ENCODE results near the gene SLX4IP. TPM values are rescaled to one million over a fixed set of nuclear protein-coding genes. Genes with fewer than 3 reads are reported as not detected.
A peak's percentile ranks its signal among the peaks of the same experiment; 100 is the strongest.

The SLX4IP gene
- total and polyA plus RNA-seq, 2 of the 13 experiments (the other 11 are each of a cell fraction or from before 2014, with no cell fraction given), result 3.6 to 7.3 TPM

GRCh38 chr20:10511170-10511508 is 76.0 kb downstream of the SLX4IP start:
- no peaks in the 10 kb centered on the region; a peak in 1 of 5 replicates for H3K36me3 ChIP-seq (replicated peaks in 1 of 2; ENCODE audit: control insufficient read depth in 1 of 2, insufficient read depth in 2 of 2, low read length in 2 of 2)
- intact Hi-C loops (cut with micrococcal nuclease; ENCODE audit: unreplicated experiment), result no loop called here
- H3K9ac ChIP-seq (ENCODE audit: insufficient read depth, low read depth, low read length), result peak overlapping the region; percentile 46
- in situ Hi-C loops (cut with HindIII; ENCODE audit: extremely low pct_ligation_motif_present, low pct_unique_long_range_greater_than_20kb), result no loop called here
- H3K27ac ChIP-seq (ENCODE audit: extremely low read length, insufficient read depth, low read length), result peak overlapping the region; percentile 51
- no peak overlapping the region; a peak in 1 of 6 replicates for H3K4me3 ChIP-seq (replicated peaks in 1 of 3; ENCODE audit: insufficient read depth in 1 of 3, low read depth in 2 of 3, low read length in 3 of 3)
- peaks cover 2% of the 10 kb centered on the region for H3K79me2 ChIP-seq (ENCODE audit: insufficient read depth, low read length)
- TSS peak; percentile 99 for BruUV-seq (replicated peaks)
- ChIA-PET CTCF (ENCODE audit: low intra/inter-chr PET ratio, low total read pairs) (no interaction called here), POLR2A (interaction anchor here (1.0 to 4.0 kb wide), 4 partner anchors 11 to 163 kb away, joined by 3 to 36 read pairs (median 4); partner anchors contain the start of genes MKKS and SLX4IP)
- H3K4me1 ChIP-seq (ENCODE audit: insufficient read depth, low read length), result peaks cover 34% of the 10 kb centered on the region
- H3K27me3 ChIP-seq (ENCODE audit: control insufficient read depth in 1 of 2, insufficient read depth in 2 of 2, low read length in 2 of 2), result no peaks in the 10 kb centered on the region
- no peak for FAIRE-seq
- H3K4me2 ChIP-seq (ENCODE audit: low read depth, low read length), result peak overlapping the region; percentile 39
- no peaks in the 10 kb centered on the region for H4K20me1 ChIP-seq (ENCODE audit: insufficient read depth, low read length)
- peak; percentile 80 for ATAC-seq
- no peaks in the 10 kb centered on the region for H3K9me3 ChIP-seq (ENCODE audit: low read length)
- no peak for DNase-seq (ENCODE audit: low spot score)
- 94% methylated on average over 3 of the region's 3 CpGs for WGBS (ENCODE audit: low lambda C conversion rate)
- H2AFZ ChIP-seq (ENCODE audit: low read length), result no peak overlapping the region
- TF ChIP-seq RFXAP (CRISPR knock-in tag; IDR thresholded peaks at IDR 0.05; ENCODE audit: borderline replicate concordance) (no peak), PHF20 (CRISPR knock-in tag; IDR thresholded peaks at IDR 0.05) (0 out of 2 replicates have a peak, but pooled peaks have one; percentile 5), GTF3A (CRISPR knock-in tag; conservative IDR thresholded peaks at IDR 0.05) (no peak), MAFF (IDR thresholded peaks at IDR 0.05; ENCODE audit: low read depth, low read length) (0 out of 2 replicates have a peak, but pooled peaks have one; percentile 29), PCBP1 (IDR thresholded peaks at IDR 0.05; ENCODE audit: borderline replicate concordance, low read depth, low read length) (no peak), NFE2L1 (CRISPR knock-in tag; IDR thresholded peaks at IDR 0.05; ENCODE audit: borderline replicate concordance) (no peak), HMGXB4 (CRISPR knock-in tag; IDR thresholded peaks at IDR 0.05; ENCODE audit: borderline replicate concordance in 1 of 2, low read depth in 1 of 2) (0 out of 4 replicates have a peak, but pooled peaks of 1 of the 2 experiments have one; percentile 17), ZNF350 (CRISPR knock-in tag; IDR thresholded peaks at IDR 0.05; ENCODE audit: borderline replicate concordance, low read depth) (0 out of 2 replicates have a peak, but pooled peaks have one; percentile 37), CENPT (CRISPR knock-in tag; IDR thresholded peaks at IDR 0.05; ENCODE audit: low read depth) (no peak), ZNF432 (CRISPR knock-in tag; IDR thresholded peaks at IDR 0.05; ENCODE audit: borderline replicate concordance) (no peak), ZNF274 (CRISPR knock-in tag; IDR thresholded peaks at IDR 0.05) (no peak), ZNF784 (CRISPR knock-in tag; IDR thresholded peaks at IDR 0.05; ENCODE audit: borderline replicate concordance) (peak; percentile 3; the same call in 1 of the 2 replicates), ZNF580 (CRISPR knock-in tag; IDR thresholded peaks at IDR 0.05; ENCODE audit: borderline replicate concordance, low read depth) (peak; percentile 2; the same call in 1 of the 2 replicates), RBAK (CRISPR knock-in tag; IDR thresholded peaks at IDR 0.05) (0 out of 2 replicates have a peak, but pooled peaks have one; percentile 18), SATB2 (CRISPR knock-in tag; IDR thresholded peaks at IDR 0.05) (no peak), ZNF792 (CRISPR knock-in tag; IDR thresholded peaks at IDR 0.05) (peak; percentile 6; the same call in 1 of the 2 replicates), ZNF615 (CRISPR knock-in tag; IDR thresholded peaks at IDR 0.05; ENCODE audit: borderline replicate concordance) (no peak)
- TF ChIP-seq, protein P1, sequence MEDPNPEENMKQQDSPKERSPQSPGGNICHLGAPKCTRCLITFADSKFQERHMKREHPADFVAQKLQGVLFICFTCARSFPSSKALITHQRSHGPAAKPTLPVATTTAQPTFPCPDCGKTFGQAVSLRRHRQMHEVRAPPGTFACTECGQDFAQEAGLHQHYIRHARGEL (CRISPR knock-in tag; IDR thresholded peaks at IDR 0.05), result no peak
- TF ChIP-seq, protein P2, sequence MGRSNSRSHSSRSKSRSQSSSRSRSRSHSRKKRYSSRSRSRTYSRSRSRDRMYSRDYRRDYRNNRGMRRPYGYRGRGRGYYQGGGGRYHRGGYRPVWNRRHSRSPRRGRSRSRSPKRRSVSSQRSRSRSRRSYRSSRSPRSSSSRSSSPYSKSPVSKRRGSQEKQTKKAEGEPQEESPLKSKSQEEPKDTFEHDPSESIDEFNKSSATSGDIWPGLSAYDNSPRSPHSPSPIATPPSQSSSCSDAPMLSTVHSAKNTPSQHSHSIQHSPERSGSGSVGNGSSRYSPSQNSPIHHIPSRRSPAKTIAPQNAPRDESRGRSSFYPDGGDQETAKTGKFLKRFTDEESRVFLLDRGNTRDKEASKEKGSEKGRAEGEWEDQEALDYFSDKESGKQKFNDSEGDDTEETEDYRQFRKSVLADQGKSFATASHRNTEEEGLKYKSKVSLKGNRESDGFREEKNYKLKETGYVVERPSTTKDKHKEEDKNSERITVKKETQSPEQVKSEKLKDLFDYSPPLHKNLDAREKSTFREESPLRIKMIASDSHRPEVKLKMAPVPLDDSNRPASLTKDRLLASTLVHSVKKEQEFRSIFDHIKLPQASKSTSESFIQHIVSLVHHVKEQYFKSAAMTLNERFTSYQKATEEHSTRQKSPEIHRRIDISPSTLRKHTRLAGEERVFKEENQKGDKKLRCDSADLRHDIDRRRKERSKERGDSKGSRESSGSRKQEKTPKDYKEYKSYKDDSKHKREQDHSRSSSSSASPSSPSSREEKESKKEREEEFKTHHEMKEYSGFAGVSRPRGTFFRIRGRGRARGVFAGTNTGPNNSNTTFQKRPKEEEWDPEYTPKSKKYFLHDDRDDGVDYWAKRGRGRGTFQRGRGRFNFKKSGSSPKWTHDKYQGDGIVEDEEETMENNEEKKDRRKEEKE (IDR thresholded peaks at IDR 0.05), result no peak
